Measurements from ENCODE around the gene NEUROG3.

The NEUROG3 gene, protein sequence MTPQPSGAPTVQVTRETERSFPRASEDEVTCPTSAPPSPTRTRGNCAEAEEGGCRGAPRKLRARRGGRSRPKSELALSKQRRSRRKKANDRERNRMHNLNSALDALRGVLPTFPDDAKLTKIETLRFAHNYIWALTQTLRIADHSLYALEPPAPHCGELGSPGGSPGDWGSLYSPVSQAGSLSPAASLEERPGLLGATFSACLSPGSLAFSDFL

DNA sequence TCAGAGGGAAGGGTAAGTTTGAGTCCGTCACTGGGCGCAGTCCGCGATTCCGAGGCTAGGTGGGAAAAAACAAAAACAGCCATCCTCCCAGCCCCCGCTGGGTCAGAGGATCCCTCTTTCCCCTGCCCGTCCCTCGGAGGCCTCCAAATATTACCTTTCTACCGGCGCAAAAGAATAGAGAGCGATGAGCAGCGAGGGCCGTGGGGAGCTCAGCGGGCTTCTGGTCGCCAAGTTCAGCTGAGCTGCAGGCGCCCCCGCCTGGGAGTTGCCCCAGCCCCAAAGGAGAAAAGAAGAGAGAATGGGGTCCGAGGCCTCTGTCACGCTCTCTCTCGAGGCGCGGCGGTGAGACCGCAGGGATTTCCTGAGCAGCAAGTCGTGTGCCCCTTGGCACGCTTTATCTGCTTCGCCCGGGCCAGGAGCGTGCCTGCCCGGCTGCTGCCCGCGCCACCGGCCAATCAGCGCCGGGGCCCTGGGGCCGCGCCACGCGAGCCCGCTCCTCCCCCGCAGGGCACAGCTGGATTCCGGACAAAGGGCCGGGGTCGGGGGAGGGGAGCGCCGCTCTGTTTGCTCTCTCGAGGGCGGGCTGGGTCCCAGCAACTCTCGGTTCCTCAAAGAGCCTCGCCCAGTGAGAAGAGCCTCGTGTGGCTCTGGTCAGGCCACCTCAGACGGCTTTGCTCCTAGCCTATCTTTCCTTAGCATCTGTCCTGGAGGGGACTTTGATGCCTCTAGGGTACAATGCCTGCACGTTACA, at the start of gene NEUROG3:
Gene NEUROG3 (minus strand): TSS at position 367 of the 751 bp plus-strand sequence. CDS start 379 bp downstream, outside the sequence.
- peaks cover 28% of the 10 kb centered on the region for H3K4me1 Mint-ChIP-seq
- H3K4me3 Mint-ChIP-seq: peak within 1 kb of the TSS; percentile 67
- H3K27me3 Mint-ChIP-seq: peaks cover 87% of the 10 kb centered on the region
- no peaks in the 10 kb centered on the region for H3K36me3 Mint-ChIP-seq (ENCODE audit: low read depth)
- no peaks in the 10 kb centered on the region for H3K9me3 Mint-ChIP-seq
- ATAC-seq (no peak), DNase-seq (peak; percentile 14)
- no peak within 1 kb of the TSS for H3K27ac Mint-ChIP-seq

DNA sequence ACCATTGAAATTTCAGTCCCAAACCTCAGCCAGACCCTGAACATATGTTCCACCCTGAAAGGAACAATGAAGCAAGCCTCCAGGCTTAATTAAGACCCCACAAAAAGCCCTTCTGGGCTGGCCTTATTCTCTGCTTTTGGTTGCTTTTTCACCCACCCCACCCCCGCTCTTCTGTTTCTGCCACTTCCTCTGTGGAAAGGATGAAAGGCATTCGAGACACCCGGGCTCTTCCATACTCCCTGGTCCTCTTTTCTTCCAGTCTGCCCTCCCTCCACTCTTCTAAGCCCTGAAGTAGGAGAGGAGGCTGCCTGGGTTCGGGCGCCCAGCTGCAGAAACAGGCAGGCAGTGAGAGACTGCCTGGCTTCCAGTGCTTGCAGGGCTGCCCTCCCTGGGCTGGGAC, 47.4 kb upstream of the NEUROG3 start:
- no peak for DNase-seq
- H3K4me3 Mint-ChIP-seq: no peak overlapping the region
- peaks cover 25% of the 10 kb centered on the region for H3K9me3 Mint-ChIP-seq
- ATAC-seq: no peak
- peaks cover 1% of the 10 kb centered on the region for H3K36me3 Mint-ChIP-seq (ENCODE audit: low read depth)
- H3K4me1 Mint-ChIP-seq: peaks cover 26% of the 10 kb centered on the region
- H3K27ac Mint-ChIP-seq: no peak overlapping the region
- no peaks in the 10 kb centered on the region for H3K27me3 Mint-ChIP-seq

DNA sequence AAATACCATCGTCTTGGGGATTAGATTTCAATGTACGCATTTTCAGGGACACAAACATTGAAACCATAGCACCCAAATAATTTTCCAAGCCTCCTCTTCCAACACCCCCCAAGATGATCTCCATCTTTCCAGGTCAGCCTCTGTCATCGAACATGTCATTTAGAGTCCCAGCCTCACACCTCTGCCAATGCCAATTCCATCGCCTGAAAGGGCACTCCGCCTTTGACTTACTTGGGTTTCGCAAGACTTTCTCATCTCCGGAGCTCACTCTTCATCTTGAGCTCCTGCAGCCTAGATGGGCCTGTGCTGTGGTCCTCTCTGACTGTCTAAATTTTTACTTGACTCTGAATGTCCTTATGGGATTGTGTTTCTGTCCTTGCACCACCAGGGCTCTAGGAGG, 46.4 kb upstream of the NEUROG3 start:
- ATAC-seq: no peak
- H3K36me3 Mint-ChIP-seq (ENCODE audit: low read depth): peaks cover 1% of the 10 kb centered on the region
- no peaks in the 10 kb centered on the region for H3K27me3 Mint-ChIP-seq
- peaks cover 20% of the 10 kb centered on the region for H3K9me3 Mint-ChIP-seq
- H3K27ac Mint-ChIP-seq: no peak overlapping the region
- no peak for DNase-seq
- H3K4me3 Mint-ChIP-seq: no peak overlapping the region
- H3K4me1 Mint-ChIP-seq: peaks cover 26% of the 10 kb centered on the region

DNA sequence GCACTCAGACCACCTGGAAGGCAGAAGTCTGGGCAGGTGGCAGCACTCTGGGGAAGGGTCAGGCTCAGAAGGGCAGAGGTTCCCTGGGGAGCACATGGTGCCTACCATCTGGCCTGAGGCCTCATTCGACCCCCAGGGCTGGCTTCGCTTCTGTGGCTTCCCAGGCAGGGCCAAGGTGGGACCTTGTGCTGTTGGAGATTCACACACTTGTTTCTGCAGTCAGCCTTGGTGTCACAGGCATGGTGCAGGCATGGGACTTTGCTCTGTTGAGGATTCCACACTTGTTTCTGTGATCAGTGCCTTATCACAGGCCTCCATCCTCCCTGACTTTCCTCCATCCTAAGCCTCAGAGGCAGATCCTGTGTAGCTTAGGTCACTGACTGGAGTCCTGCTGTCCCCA, 45.5 kb upstream of the NEUROG3 start:
- Mint-ChIP-seq H3K4me1 (peaks cover 19% of the 10 kb centered on the region), H3K36me3 (ENCODE audit: low read depth) (peaks cover 1% of the 10 kb centered on the region), H3K27me3 (no peaks in the 10 kb centered on the region), H3K4me3 (no peak overlapping the region), H3K27ac (no peak overlapping the region), H3K9me3 (peaks cover 12% of the 10 kb centered on the region)
- ATAC-seq (no peak), DNase-seq (no peak)

DNA sequence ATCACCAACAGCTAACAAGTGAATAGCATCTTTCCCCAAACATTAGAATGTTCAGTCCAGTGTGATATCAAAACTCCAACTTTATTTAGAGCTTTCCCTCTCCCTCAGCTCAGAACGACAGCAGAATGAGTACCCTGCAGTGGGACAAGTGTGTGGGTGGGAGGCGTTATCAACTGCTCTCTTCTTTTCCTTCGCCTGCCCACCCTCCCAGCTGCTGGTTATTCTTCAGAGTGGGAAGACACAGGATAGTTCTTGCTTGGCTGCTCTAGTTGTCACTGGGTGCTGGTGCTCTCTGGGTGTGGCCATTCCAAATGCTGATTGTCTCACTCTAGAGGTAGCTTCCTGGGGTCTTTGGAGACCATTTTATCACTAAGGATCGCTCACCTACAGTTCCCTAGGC, 43.1 kb upstream of the NEUROG3 start:
- no peak for DNase-seq
- no peaks in the 10 kb centered on the region for H3K9me3 Mint-ChIP-seq
- H3K27ac Mint-ChIP-seq: no peak overlapping the region
- no peak for ATAC-seq
- H3K4me1 Mint-ChIP-seq: peaks cover 12% of the 10 kb centered on the region
- no peaks in the 10 kb centered on the region for H3K36me3 Mint-ChIP-seq (ENCODE audit: low read depth)
- H3K4me3 Mint-ChIP-seq: no peak overlapping the region
- H3K27me3 Mint-ChIP-seq: no peaks in the 10 kb centered on the region

DNA sequence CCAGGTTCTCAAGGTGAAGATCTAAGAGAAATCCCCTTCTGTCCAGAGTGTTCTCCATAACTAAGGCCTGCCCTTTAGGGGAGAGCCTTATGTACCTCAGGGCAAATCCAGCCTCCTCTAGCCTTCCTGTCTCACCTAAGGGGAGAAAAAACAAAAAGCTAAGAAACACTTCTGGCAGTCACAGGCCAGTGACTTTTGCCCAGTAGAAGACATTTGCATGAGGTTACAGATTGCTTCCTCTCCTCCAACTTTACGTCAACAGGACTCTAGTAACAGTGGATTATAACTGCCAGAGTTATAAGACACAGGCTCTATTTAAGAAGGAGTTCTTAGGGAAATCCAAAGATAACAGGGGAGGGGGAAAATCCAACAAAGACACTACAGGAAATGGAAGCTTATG, 40.9 kb upstream of the NEUROG3 start:
- no peak for ATAC-seq
- Mint-ChIP-seq H3K27ac (no peak overlapping the region), H3K9me3 (no peaks in the 10 kb centered on the region), H3K4me3 (no peak overlapping the region), H3K27me3 (no peaks in the 10 kb centered on the region), H3K36me3 (ENCODE audit: low read depth) (no peaks in the 10 kb centered on the region), H3K4me1 (no peaks in the 10 kb centered on the region)
- no peak for DNase-seq

DNA sequence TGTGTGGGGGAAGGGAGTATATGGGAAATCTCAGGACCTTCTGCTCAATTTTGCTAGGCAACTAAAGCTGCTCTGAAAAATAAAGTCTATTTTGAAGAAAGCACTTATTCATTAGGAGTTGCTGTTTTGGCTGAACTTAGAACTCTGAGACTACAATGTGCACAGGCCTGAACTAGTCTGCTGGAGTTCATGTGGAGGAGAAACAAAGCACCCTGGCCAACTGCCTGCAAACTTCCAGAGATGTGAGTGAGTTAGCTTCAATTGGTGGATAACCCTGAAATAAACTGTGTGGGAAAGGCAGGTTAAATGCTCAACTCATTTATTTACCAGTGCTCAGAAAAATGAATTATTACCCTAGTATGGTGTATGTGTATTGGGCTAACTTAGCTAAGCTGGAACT, 39.5 kb upstream of the NEUROG3 start:
- H3K36me3 Mint-ChIP-seq (ENCODE audit: low read depth): no peaks in the 10 kb centered on the region
- no peaks in the 10 kb centered on the region for H3K27me3 Mint-ChIP-seq
- H3K27ac Mint-ChIP-seq: no peak overlapping the region

DNA sequence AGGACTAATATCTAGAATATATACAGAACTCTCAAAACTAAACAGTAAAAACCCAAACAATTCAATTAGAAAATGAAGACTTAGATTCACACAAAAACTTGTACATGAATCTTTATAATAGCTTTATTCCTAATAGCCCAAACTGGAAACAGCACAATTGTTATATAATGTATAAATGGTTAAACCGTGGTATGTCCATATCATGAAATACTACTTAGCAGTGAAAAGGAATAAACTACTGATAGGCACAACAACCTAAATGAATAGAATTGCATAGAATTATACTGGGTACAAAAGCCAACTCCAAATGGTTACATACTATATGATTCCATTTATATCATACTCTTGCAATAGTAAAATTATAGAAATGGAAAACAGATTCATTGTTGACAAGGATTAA, 35.9 kb upstream of the NEUROG3 start:
- no peak for ATAC-seq
- H3K27me3 Mint-ChIP-seq: peaks cover 1% of the 10 kb centered on the region
- no peak overlapping the region for H3K4me3 Mint-ChIP-seq

More for the DNA sequence above, 39.5 kb upstream of the NEUROG3 start:
- H3K4me1 Mint-ChIP-seq: no peaks in the 10 kb centered on the region
- DNase-seq (no peak), ATAC-seq (no peak)
- H3K4me3 Mint-ChIP-seq: no peak overlapping the region
- H3K9me3 Mint-ChIP-seq: peaks cover 6% of the 10 kb centered on the region

DNA sequence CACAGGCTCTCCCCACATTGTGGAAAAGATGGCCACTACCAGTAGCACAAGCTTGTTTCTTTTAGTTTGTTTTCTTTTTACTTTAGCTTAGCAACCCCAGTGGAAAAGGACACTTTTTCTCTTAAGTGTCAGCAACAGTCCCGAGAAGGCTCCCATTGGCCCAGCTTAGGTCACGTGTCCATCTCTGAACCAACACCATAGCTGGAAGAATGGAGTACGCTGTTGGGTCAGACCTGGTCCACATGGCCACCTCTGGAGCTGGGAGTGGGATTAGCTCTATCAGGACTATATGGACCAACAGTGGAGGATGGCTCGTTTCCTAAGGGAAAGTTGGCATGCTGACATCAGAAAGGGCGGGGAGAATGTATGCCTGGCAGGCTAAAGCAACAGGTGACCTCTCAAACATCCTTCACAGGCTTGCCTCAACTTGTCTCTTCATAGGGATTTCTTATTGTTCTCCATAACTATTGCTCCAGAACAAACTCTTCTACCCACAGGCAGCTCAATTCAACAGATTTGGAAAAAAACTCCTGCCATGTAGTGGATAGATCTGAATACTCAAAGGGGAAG, 27.6 kb upstream of the NEUROG3 start:
- H3K36me3 Mint-ChIP-seq (ENCODE audit: low read depth): no peaks in the 10 kb centered on the region
- H3K4me1 Mint-ChIP-seq: no peaks in the 10 kb centered on the region
- no peak overlapping the region for H3K27ac Mint-ChIP-seq
- no peak for DNase-seq
- no peak for ATAC-seq
- H3K9me3 Mint-ChIP-seq: no peaks in the 10 kb centered on the region
- peaks cover 4% of the 10 kb centered on the region for H3K27me3 Mint-ChIP-seq
- H3K4me3 Mint-ChIP-seq: no peak overlapping the region

More for the DNA sequence above, 35.9 kb upstream of the NEUROG3 start:
- no peaks in the 10 kb centered on the region for H3K4me1 Mint-ChIP-seq
- H3K9me3 Mint-ChIP-seq: peaks cover 6% of the 10 kb centered on the region
- H3K36me3 Mint-ChIP-seq (ENCODE audit: low read depth): no peaks in the 10 kb centered on the region
- no peak for DNase-seq
- no peak overlapping the region for H3K27ac Mint-ChIP-seq

DNA sequence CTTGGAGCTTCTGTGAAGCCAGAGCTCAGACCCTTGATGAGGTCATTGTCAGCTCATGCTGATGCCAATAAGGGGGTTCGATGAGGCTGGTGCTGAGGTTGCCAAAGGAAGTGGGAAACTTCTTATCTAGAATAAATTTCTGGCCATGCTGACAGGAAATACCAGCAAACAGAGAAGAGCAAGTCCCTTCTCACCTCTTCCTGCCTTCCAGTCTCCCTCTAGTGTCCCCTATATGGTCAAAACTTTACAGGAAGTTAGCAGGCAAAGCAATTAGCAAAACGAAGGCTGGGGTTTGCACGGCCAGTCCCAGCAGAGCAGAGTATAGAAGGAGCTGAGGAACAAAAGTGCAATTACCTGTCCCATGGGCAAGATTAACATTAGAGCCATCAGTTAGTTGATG, 15.1 kb upstream of the NEUROG3 start:
- peaks cover 3% of the 10 kb centered on the region for H3K9me3 Mint-ChIP-seq

DNA sequence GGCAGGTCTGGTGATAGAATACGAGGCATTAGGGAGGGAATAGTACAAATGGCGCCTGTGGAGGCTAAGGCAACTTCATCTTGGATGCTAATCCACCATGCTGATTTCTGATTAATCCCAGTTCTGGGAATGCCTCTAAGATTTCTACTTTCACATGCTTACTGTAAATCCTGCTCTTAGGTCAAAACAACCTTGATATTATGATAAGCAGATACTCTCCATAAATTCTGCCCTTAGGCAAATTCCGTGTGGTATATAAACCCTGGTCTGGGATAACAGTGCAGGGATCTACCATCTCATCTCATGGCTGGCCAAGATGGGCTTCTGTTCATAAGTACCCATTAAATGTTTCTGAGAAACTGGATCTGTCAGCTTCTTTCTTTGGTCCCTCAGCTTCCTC, 11.4 kb upstream of the NEUROG3 start:
- Mint-ChIP-seq H3K9me3 (peaks cover 3% of the 10 kb centered on the region), H3K36me3 (ENCODE audit: low read depth) (no peaks in the 10 kb centered on the region), H3K4me3 (no peak overlapping the region), H3K4me1 (peaks cover 11% of the 10 kb centered on the region), H3K27ac (no peak overlapping the region), H3K27me3 (peaks cover 13% of the 10 kb centered on the region)
- ATAC-seq (no peak), DNase-seq (no peak)

More for the DNA sequence above, 15.1 kb upstream of the NEUROG3 start:
- Mint-ChIP-seq H3K36me3 (ENCODE audit: low read depth) (no peaks in the 10 kb centered on the region), H3K27me3 (no peaks in the 10 kb centered on the region), H3K4me3 (no peak overlapping the region), H3K27ac (no peak overlapping the region), H3K4me1 (peaks cover 11% of the 10 kb centered on the region)
- DNase-seq (no peak), ATAC-seq (no peak)

DNA sequence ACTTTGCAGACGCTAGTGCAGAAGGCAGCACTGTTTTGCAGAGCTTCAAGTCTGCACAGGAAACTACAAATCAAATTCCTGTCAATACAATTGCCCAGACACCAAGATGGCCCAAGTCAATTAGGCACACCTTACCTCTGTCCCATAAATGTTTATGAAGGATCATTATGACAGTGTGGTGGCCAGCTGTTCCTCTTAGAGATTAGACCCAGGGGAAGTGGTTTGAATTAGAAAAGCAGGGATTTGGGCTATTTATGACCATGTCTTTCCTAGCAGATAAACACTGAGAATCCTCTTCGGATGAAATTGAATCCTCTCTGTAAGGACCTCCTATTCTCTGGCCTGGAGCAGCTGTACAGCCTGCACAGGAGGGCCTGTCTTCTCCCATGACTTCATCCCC, 9.9 kb upstream of the NEUROG3 start:
- Mint-ChIP-seq H3K27me3 (peaks cover 27% of the 10 kb centered on the region), H3K36me3 (ENCODE audit: low read depth) (no peaks in the 10 kb centered on the region), H3K4me3 (no peak overlapping the region), H3K9me3 (peaks cover 3% of the 10 kb centered on the region), H3K27ac (no peak overlapping the region), H3K4me1 (peaks cover 2% of the 10 kb centered on the region)
- no peak for ATAC-seq
- no peak for DNase-seq

DNA sequence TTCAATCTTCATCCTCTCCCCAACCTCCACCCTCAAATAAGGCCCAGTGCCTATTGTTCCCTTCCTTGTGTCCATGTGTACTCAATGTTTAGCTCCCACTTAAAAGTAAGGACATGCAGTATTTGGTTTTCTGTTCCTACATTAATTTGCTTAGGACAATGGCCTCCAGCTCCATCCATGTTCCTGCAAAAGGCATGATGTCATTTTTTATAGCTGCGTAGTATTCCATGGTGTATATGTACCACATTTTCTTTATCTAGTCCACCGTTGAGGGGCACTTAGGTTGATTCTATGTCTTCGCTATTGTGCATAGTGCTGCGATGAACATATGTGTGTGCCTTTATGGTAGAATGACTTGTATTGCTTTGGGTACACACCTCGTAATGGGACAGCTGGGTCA, 7.2 kb upstream of the NEUROG3 start:
- DNase-seq (no peak), ATAC-seq (no peak)
- no peaks in the 10 kb centered on the region for H3K36me3 Mint-ChIP-seq (ENCODE audit: low read depth)
- H3K9me3 Mint-ChIP-seq: no peaks in the 10 kb centered on the region
- H3K27me3 Mint-ChIP-seq: peaks cover 49% of the 10 kb centered on the region
- H3K27ac Mint-ChIP-seq: no peak overlapping the region
- H3K4me1 Mint-ChIP-seq: no peaks in the 10 kb centered on the region
- H3K4me3 Mint-ChIP-seq: no peak overlapping the region

DNA sequence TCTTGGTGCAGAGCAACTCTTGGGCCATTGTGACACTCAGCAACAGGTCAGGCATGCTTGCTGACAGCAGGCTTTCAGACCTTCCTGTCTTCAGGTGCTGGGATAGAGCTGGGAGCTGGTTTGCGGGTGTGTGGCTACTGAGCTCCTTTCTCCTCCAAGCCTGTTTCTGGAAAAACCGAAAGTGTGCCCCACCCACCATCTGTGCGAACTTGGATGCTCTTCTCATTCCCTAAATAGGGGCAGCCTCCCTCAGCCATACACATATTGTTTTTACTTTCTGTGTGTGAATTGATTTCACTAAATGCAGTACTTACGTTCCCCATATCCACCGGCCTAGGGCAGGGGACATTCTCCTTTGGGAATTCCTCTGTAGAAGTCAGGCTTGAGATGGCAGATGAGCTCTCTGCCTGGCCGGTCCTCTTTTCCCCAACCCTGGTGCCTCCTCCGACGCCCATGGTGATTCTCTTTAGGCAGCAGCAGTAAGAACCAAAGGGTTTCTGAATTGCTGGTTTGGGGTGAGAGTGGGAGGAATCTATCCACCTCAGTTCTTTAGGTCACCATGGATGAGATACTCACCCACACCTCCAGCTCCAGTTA, 6.3 kb upstream of the NEUROG3 start:
- no peak overlapping the region for H3K4me3 Mint-ChIP-seq
- no peaks in the 10 kb centered on the region for H3K9me3 Mint-ChIP-seq
- ATAC-seq: no peak
- H3K36me3 Mint-ChIP-seq (ENCODE audit: low read depth): no peaks in the 10 kb centered on the region
- DNase-seq: no peak
- no peak overlapping the region for H3K27ac Mint-ChIP-seq
- H3K4me1 Mint-ChIP-seq: peaks cover 4% of the 10 kb centered on the region
- peaks cover 58% of the 10 kb centered on the region for H3K27me3 Mint-ChIP-seq

DNA sequence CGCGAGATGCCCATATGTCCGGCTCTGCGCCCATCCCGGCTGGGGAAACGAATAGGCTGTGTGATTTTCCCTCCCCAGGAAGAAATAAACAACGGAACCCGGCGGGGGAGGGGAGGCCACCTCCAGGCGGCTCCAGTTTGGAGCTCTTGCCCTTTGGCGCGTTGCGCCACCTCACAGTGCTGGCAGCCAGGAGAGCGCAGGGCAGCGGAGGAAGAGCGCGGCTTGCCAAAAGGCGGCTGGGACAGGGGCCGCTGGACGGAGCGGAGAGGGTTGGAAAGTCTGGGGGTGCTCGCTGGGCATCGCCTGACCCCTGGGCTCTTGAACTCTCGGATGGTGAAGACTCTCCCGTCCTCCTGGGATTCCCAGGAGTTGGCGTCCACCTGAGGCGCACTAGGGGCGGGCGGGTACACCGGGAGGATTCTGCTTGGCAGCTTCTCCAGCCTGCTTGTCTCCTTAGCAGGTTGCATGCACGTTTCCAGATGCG, 5.3 kb upstream of the NEUROG3 start:
- no peak overlapping the region for H3K4me3 Mint-ChIP-seq
- H3K4me1 Mint-ChIP-seq: peaks cover 14% of the 10 kb centered on the region
- H3K36me3 Mint-ChIP-seq (ENCODE audit: low read depth): no peaks in the 10 kb centered on the region
- no peak overlapping the region for H3K27ac Mint-ChIP-seq
- peaks cover 68% of the 10 kb centered on the region for H3K27me3 Mint-ChIP-seq
- ATAC-seq: no peak
- H3K9me3 Mint-ChIP-seq: no peaks in the 10 kb centered on the region
- DNase-seq: no peak

Data from activated naive CD8-positive, alpha-beta T cell treated with anti-CD3 and anti-CD28 coated beads, Interleukin-2, amount 50 U/mL, for 24 hours (primary cell).